ENCODE measurements around the gene RNASET2.
"Not testable (repeated sequence)": the region's sequence is repeated elsewhere in the genome, so short reads cannot be mapped to it uniquely, and the experiment has no call there.

GRCh38 chr6:166948724-166949123 is 7.6 kb downstream of the RNASET2 start:
- not testable (repeated sequence) for TF ChIP-seq CTCF, POLR2A, EP300 (IDR thresholded peaks at IDR 0.05)
